Activated CD4-positive, alpha-beta T cell treated with anti-CD3 and anti-CD28 coated beads, Interleukin-2, amount 50 U/mL, for 24 hours (primary cell): ENCODE results near the gene ZFP90.
A peak's percentile ranks its signal among the peaks of the same experiment; 100 is the strongest.
"Not testable (repeated sequence)": the region's sequence is repeated elsewhere in the genome, so short reads cannot be mapped to it uniquely, and the experiment has no call there.

Experiments
- DNase-seq, 2 donors: peaks; one replicate each; pipeline ENCODE4 v3.0.0-alpha.2; 2020; ENCODE audit warnings: low read depth in 1 of 2, low spot score in 1 of 2

ZFP90 gene

GRCh38 chr16:68517606-68518166 is 21.4 kb upstream of the ZFP90 start:
- DNase-seq = no peak

- no peak for DNase-seq
Measured at GRCh38 chr16:68519225-68519745, 19.8 kb upstream of the ZFP90 start.

GRCh38 chr16:68520649-68521086 is 18.4 kb upstream of the ZFP90 start:
- peak; percentile 68 to 86 for DNase-seq

- DNase-seq = no peak
Measured at GRCh38 chr16:68524069-68524820, 14.8 kb upstream of the ZFP90 start.

- no peak for DNase-seq
Measured at GRCh38 chr16:68526143-68526781, 12.8 kb upstream of the ZFP90 start.

GRCh38 chr16:68526782-68527145 is 12.3 kb upstream of the ZFP90 start:
- DNase-seq = no peak

- no peak for DNase-seq
Measured at GRCh38 chr16:68528233-68528632, 10.9 kb upstream of the ZFP90 start.

- DNase-seq = peak; percentile 80 to 86
Measured at GRCh38 chr16:68528686-68529379, 10.3 kb upstream of the ZFP90 start.

GRCh38 chr16:68529608-68529930 is 9.5 kb upstream of the ZFP90 start:
- no peak for DNase-seq

GRCh38 chr16:68529931-68530701 is 9.0 kb upstream of the ZFP90 start:
- DNase-seq = peak; percentile 85 to 87

GRCh38 chr16:68533937-68534336 is 5.2 kb upstream of the ZFP90 start:
- DNase-seq = no peak

- no peak for DNase-seq
Measured at GRCh38 chr16:68535331-68535730, 3.8 kb upstream of the ZFP90 start.

GRCh38 chr16:68539711-68540239 is 684 bp downstream of the ZFP90 start:
- no peak for DNase-seq

GRCh38 chr16:68548947-68549346 is 9.9 kb downstream of the ZFP90 start:
- DNase-seq = no peak

- DNase-seq = no peak
Measured at GRCh38 chr16:68553186-68553585, 14.1 kb downstream of the ZFP90 start.

- DNase-seq = not testable (repeated sequence)
Measured at GRCh38 chr16:68560341-68560740, 21.2 kb downstream of the ZFP90 start.

GRCh38 chr16:68563631-68564381 is 24.7 kb downstream of the ZFP90 start:
- DNase-seq = no peak

GRCh38 chr16:68564382-68564985 is 25.4 kb downstream of the ZFP90 start:
- DNase-seq = no peak

- no peak for DNase-seq
Measured at GRCh38 chr16:68574479-68574878, 35.4 kb downstream of the ZFP90 start.

GRCh38 chr16:68575082-68575481 is 36.0 kb downstream of the ZFP90 start:
- DNase-seq = no peak
